ENCODE measurements around the gene ZMIZ2.
A peak's percentile ranks its signal among the peaks of the same experiment; 100 is the strongest.

The ZMIZ2 gene

GRCh38 chr7:44787041-44787440, 38.4 kb downstream of the ZMIZ2 start:
- ChIA-PET CTCF (no interaction called here), POLR2A (interaction anchor here (1.6 kb wide), 1 partner anchor 180 kb away, joined by 4 read pairs; the partner anchor contains the start of gene OGDH)
- Histone ChIP-seq H3K36me3 (ENCODE audit: control insufficient read depth in 2 of 2, insufficient read depth in 1 of 2, low read length in 2 of 2) (no peaks in the 10 kb centered on the region), H3K27ac (ENCODE audit: extremely low read depth, low read depth, low read length) (no peak overlapping the region), H3K9me3 (ENCODE audit: control insufficient read depth, insufficient read depth, low read depth, low read length) (no peaks in the 10 kb centered on the region), H3K4me3 (ENCODE audit: low read depth, low read length) (no peak overlapping the region), H3K4me1 (ENCODE audit: control insufficient read depth, insufficient read depth, low read length) (no peaks in the 10 kb centered on the region)
- TF ChIP-seq ZIC2 (tag by site-specific recombination; IDR thresholded peaks at IDR 0.05), result peak; percentile 91
- TF ChIP-seq ZNF146 (tag by site-specific recombination; IDR thresholded peaks at IDR 0.05), result no peak

- Histone ChIP-seq H3K27ac (ENCODE audit: extremely low read depth, low read depth, low read length) (no peak overlapping the region), H3K4me3 (ENCODE audit: low read depth, low read length) (no peak overlapping the region), H3K9me3 (ENCODE audit: control insufficient read depth, insufficient read depth, low read depth, low read length) (no peaks in the 10 kb centered on the region), H3K36me3 (ENCODE audit: control insufficient read depth in 2 of 2, insufficient read depth in 1 of 2, low read length in 2 of 2) (no peaks in the 10 kb centered on the region), H3K4me1 (ENCODE audit: control insufficient read depth, insufficient read depth, low read length) (no peaks in the 10 kb centered on the region)
- no peak for TF ChIP-seq ZNF324 (tag by site-specific recombination; IDR thresholded peaks at IDR 0.05)
- TF ChIP-seq SCRT2 (tag by site-specific recombination; IDR thresholded peaks at IDR 0.05), result 0 out of 2 replicates have a peak, but pooled peaks have one; percentile 14
- CTCF ChIA-PET, result no interaction called here
- POLR2A ChIA-PET, result no interaction called here
Observed at GRCh38 chr7:44787762-44788161, 39.1 kb downstream of the ZMIZ2 start.

- Histone ChIP-seq H3K36me3 (ENCODE audit: control insufficient read depth in 2 of 2, insufficient read depth in 1 of 2, low read length in 2 of 2) (no peaks in the 10 kb centered on the region), H3K9me3 (ENCODE audit: control insufficient read depth, insufficient read depth, low read depth, low read length) (no peaks in the 10 kb centered on the region), H3K27ac (ENCODE audit: extremely low read depth, low read depth, low read length) (no peak overlapping the region), H3K4me1 (ENCODE audit: control insufficient read depth, insufficient read depth, low read length) (no peaks in the 10 kb centered on the region), H3K4me3 (ENCODE audit: low read depth, low read length) (no peak overlapping the region)
- TF ChIP-seq EGR2 (tag by site-specific recombination; IDR thresholded peaks at IDR 0.05; ENCODE audit: low read depth), result no peak
- no peak for TF ChIP-seq ZNF792 (tag by site-specific recombination; IDR thresholded peaks at IDR 0.05)
- TF ChIP-seq ATF2 (tag by site-specific recombination; IDR thresholded peaks at IDR 0.05; ENCODE audit: low read depth), result no peak
- no peak for TF ChIP-seq TRIM28 (IDR thresholded peaks at IDR 0.05; ENCODE audit: borderline replicate concordance, low read length)
- TF ChIP-seq TCF7L2 (IDR thresholded peaks at IDR 0.05; ENCODE audit: borderline replicate concordance, low read depth, low read length), result no peak
- TF ChIP-seq ZNF10 (tag by site-specific recombination; IDR thresholded peaks at IDR 0.05), result no peak
- no peak for TF ChIP-seq ZBTB44 (tag by site-specific recombination; IDR thresholded peaks at IDR 0.05)
- no peak for TF ChIP-seq PRDM4 (tag by site-specific recombination; IDR thresholded peaks at IDR 0.05)
- no peak for TF ChIP-seq KLF9 (tag by site-specific recombination; IDR thresholded peaks at IDR 0.05; ENCODE audit: low read depth)
- TF ChIP-seq ZSCAN4 (tag by site-specific recombination; IDR thresholded peaks at IDR 0.05), result no peak
- TF ChIP-seq SCRT2 (tag by site-specific recombination; IDR thresholded peaks at IDR 0.05), result no peak
- no peak for TF ChIP-seq PRDM6 (tag by site-specific recombination; IDR thresholded peaks at IDR 0.05)
- no peak for TF ChIP-seq ZNF155 (tag by site-specific recombination; IDR thresholded peaks at IDR 0.05)
- CTCF ChIA-PET, result no interaction called here
- POLR2A ChIA-PET, result no interaction called here
Observed at GRCh38 chr7:44789990-44790389, 41.3 kb downstream of the ZMIZ2 start.
